ENCODE results near the gene OOSP3. TPM values are rescaled to one million over a fixed set of nuclear protein-coding genes. Genes with fewer than 3 reads are reported as not detected.
"Not testable (repeated sequence)": the region's sequence is repeated elsewhere in the genome, so short reads cannot be mapped to it uniquely, and the experiment has no call there.

OOSP3 gene
- total RNA-seq, 1 experiment from 2014 or later: not detected

GRCh38 chr11:59847626-59848025, 31.0 kb upstream of the OOSP3 start:
- TF ChIP-seq ELF1 (IDR thresholded peaks at IDR 0.05; ENCODE audit: borderline replicate concordance, low read depth) (no peak), JUND (IDR thresholded peaks at IDR 0.05) (no peak), TCF7L2 (IDR thresholded peaks at IDR 0.05; ENCODE audit: borderline replicate concordance, extremely low read depth, insufficient read depth, insufficient read length) (no peak), YY1 (IDR thresholded peaks at IDR 0.05; ENCODE audit: extremely low read depth, insufficient replicate concordance, low read depth, low read length) (no peak), REST (IDR thresholded peaks at IDR 0.05; ENCODE audit: low read depth) (no peak), ZBTB33 (IDR thresholded peaks at IDR 0.05; ENCODE audit: extremely low read depth, insufficient replicate concordance, low read length) (no peak), SRF (IDR thresholded peaks at IDR 0.05; ENCODE audit: low read depth) (no peak), ATF3 (IDR thresholded peaks at IDR 0.05) (no peak), MAX (IDR thresholded peaks at IDR 0.05) (no peak), POLR2AphosphoS5 (IDR thresholded peaks at IDR 0.05; ENCODE audit: low read depth, low read length) (no peak), EZH2phosphoT487 (IDR thresholded peaks at IDR 0.05; ENCODE audit: borderline replicate concordance) (no peak), RAD21 (IDR thresholded peaks at IDR 0.05; ENCODE audit: low read depth) (no peak), ZNF274 (IDR thresholded peaks at IDR 0.05; ENCODE audit: low read depth, low read length) (no peak), CBX3 (IDR thresholded peaks at IDR 0.05; ENCODE audit: low read depth) (no peak), ZFX (IDR thresholded peaks at IDR 0.05) (no peak), POLR2A (IDR thresholded peaks at IDR 0.05; ENCODE audit: borderline replicate concordance, extremely low read depth, insufficient read depth, insufficient read length) (no peak), FOSL1 (IDR thresholded peaks at IDR 0.05; ENCODE audit: low read depth) (no peak), CEBPB (IDR thresholded peaks at IDR 0.05; ENCODE audit: low read depth) (no peak)
- Histone ChIP-seq H3K4me1 (ENCODE audit: control insufficient read depth in 1 of 2, insufficient read depth in 2 of 2, low read length in 2 of 2) (no peaks in the 10 kb centered on the region; a peak in 1 of 4 replicates), H3K79me2 (ENCODE audit: insufficient read depth, low read length) (no peaks in the 10 kb centered on the region), H3K9ac (ENCODE audit: low read length) (no peak overlapping the region), H3K27me3 (ENCODE audit: insufficient read depth, low read length) (no peaks in the 10 kb centered on the region), H3K36me3 (ENCODE audit: control insufficient read depth in 1 of 2, insufficient read depth in 2 of 2, low read length in 2 of 2) (no peaks in the 10 kb centered on the region), H3K9me2 (ENCODE audit: insufficient read depth) (no peaks in the 10 kb centered on the region), H3K4me2 (ENCODE audit: low read length) (no peak overlapping the region), H2AFZ (ENCODE audit: low read depth, low read length, poor library complexity, severe bottlenecking) (no peak overlapping the region), H4K20me1 (ENCODE audit: insufficient read depth) (no peaks in the 10 kb centered on the region), H3K4me3 (replicated peaks in 1 of 2; ENCODE audit: low read depth in 1 of 2, low read length in 2 of 2) (no peak overlapping the region), H3K27ac (ENCODE audit: low read depth, low read length) (no peak overlapping the region), H3K9me3 (ENCODE audit: control insufficient read depth in 1 of 2, insufficient read depth in 1 of 2, low read depth in 1 of 2, low read length in 2 of 2) (no peaks in the 10 kb centered on the region)
- no peak for ATAC-seq
- no TSS peak for BruUV-seq (replicated peaks)
- POLR2A ChIA-PET: no interaction called here
- CTCF ChIA-PET: no interaction called here
- intact Hi-C loops (cut with micrococcal nuclease): no loop called here
- DNase-seq (ENCODE audit: low read depth, low spot score): no peak
- RAD21 ChIA-PET (ENCODE audit: low non-redundant PET in 1 of 2, low total read pairs in 2 of 2, uncharacterized antibody in 2 of 2, unreplicated experiment in 2 of 2): no interaction called here

GRCh38 chr11:59848439-59848838, 30.1 kb upstream of the OOSP3 start:
- POLR2A ChIA-PET; CTCF ChIA-PET; H3K36me3 ChIP-seq (ENCODE audit: control insufficient read depth in 1 of 2, insufficient read depth in 2 of 2, low read length in 2 of 2): not testable (repeated sequence)

More at GRCh38 chr11:59848439-59848838, 30.1 kb upstream of the OOSP3 start:
- H3K9me3 ChIP-seq (ENCODE audit: control insufficient read depth in 1 of 2, insufficient read depth in 1 of 2, low read depth in 1 of 2, low read length in 2 of 2); ATAC-seq; H3K27me3 ChIP-seq (ENCODE audit: insufficient read depth, low read length); H3K4me3 ChIP-seq (replicated peaks in 1 of 2; ENCODE audit: low read depth in 1 of 2, low read length in 2 of 2); RAD21 ChIA-PET (ENCODE audit: low non-redundant PET in 1 of 2, low total read pairs in 2 of 2, uncharacterized antibody in 2 of 2, unreplicated experiment in 2 of 2); intact Hi-C loops (cut with micrococcal nuclease); H4K20me1 ChIP-seq (ENCODE audit: insufficient read depth); BruUV-seq (replicated peaks); H3K27ac ChIP-seq (ENCODE audit: low read depth, low read length); H3K4me1 ChIP-seq (ENCODE audit: control insufficient read depth in 1 of 2, insufficient read depth in 2 of 2, low read length in 2 of 2); DNase-seq (ENCODE audit: low read depth, low spot score); H3K9me2 ChIP-seq (ENCODE audit: insufficient read depth); H2AFZ ChIP-seq (ENCODE audit: low read depth, low read length, poor library complexity, severe bottlenecking); H3K9ac ChIP-seq (ENCODE audit: low read length); H3K79me2 ChIP-seq (ENCODE audit: insufficient read depth, low read length); H3K4me2 ChIP-seq (ENCODE audit: low read length): not testable (repeated sequence)
